AG08395 (cell line): Measurements from ENCODE around the gene PTPRU.
A peak's percentile ranks its signal among the peaks of the same experiment; 100 is the strongest.

ENCODE experiments used
- DNase-seq: peaks from one replicate; pipeline ENCODE4 v3.0.0; 2012; ENCODE audit warnings: mixed read lengths, low spot score

Gene PTPRU

DNA sequence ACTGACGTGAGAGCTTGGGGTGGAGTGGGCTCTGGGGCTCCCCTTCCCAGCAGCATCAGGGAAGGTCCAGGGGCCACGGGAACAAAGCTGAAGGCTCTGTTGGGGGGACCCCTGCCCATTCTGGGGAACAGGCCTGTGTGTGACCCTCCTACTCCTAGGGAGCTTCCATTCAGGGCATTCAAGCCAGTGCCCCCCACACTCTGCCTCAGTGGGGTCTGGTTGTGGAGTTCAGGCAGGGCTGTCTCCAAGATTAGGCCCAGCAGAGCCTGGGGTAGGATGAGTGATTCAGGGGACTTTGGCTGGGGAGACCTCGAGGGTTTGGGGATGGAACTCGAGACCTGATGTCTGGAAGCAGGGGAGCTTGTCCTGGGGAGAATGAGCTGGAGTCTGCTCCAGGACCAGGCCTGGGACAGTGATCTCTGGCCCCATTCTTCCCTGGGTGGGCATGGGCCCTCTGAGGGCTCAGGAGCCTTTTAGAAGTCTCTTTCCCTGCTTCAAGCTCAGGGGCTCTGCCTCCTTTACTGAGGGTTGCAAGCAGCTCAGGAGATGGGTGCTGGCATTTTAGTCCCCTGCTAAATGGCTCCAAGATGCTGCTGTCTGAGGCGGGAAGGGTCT lies 81.7 kb downstream of the PTPRU start:
- no peak for DNase-seq

DNA sequence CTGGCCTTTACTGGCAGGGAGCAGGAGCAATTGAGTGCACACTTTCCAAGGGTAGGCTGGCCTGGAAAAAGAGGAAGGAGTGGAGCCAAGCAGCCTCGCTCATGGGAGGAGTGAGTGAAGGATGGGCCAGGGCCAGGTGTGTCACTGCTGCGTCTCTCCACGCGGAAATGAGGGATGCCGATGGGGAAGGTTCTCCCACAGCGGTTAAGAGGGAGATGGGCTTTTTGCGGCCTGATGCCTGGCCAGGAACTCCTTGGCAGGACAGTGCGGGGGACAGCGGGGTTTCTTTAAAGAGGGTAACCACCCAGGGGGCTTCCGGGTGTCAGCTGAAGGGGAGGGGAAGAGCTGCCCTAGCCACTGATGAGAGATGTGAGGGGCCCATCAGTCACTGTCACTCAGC lies 82.4 kb downstream of the PTPRU start:
- DNase-seq, result no peak

DNA sequence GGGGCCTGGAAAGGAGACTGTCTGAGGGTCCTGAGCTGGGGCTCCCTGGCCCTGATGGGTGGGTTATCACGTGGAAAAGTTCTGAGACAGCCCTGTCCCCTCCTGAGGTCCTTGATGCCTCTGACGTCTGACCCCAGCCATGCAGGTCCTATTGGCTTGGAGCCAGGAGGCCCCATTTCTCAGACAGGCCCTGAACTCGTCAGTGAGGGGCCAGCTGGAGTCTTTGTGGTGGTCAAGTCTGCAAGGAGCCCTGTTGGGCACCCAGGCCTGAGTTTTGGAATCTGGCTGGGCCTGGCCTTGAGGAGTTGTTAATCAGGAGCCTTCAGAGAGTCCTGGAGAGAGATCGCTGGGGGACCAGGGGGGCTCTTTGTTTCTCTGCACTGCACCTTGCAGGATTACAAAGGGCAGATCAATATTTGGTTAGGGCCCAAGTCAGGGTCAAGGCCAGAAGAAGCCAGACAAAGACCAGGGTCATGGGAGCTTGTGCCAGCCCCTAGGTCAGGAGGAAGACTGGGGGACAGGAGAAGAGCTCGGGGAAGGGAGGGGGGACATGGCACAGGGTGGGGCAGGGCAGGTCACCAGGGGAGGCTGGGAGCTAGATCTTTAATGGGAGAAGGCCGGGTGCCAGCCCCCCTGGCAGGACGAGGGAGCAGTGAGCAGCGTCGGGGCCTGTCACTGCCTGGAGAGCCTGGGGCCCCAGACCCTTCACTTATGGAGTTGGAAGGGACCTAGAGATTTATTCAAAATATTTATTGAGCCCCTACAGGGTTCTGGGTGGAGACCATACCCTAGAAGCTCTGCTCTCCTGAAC lies 83.2 kb downstream of the PTPRU start:
- no peak for DNase-seq

DNA sequence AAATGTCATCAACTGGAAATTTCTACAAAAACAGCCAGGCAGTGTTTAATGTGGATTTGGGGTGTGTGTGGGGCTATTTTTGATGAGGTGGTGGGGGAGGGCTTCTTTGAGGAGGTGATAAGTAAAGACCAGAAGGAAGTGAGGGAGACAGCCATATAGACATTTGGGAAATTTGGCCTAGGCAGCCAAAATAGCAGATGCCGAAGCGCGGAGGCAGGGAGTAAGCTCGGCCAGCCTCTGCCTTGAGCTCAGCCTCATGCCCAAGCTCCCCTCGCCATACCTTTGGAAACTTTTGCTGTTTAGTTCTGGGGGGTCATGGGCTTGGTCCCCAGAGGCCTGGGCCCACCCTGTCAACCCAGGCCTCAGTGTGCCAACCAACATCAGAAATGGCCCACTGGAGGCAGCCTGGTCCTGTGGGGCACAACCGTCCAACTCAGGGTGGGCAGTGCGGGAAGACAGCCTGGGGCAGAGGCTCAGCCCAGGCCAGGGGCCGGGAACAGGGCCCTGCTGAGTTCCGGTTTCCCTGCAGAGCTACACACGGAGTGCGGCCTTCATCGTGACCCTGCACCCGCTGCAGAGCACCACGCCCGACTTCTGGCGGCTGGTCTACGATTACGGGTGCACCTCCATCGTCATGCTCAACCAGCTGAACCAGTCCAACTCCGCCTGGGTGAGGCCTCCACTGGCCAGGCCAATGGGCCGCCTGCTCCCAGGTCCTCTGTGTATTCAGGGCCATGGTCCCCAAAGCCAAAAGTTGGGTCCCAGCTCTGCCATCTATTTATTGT lies 84.0 kb downstream of the PTPRU start:
- no peak for DNase-seq

DNA sequence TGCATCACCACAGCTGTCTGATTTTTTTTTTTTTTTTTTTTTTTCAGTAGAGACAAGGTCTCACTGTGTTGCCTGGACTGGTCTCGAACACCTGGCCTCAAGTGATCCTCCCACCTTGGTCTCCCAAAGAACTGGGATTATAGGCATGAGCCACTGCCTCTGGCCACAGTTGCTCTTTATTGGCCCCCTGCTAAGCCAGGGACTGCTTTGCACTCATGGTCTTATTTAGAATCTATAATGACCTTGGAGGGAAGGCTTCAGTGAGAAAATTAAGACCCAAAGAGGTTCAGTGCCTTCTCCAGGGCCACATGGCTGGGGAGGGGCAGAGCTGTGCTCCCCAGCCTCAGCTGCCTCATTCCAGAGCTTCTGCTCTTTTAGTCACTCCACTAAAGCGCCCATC lies 84.9 kb downstream of the PTPRU start:
- DNase-seq, result no peak

DNA sequence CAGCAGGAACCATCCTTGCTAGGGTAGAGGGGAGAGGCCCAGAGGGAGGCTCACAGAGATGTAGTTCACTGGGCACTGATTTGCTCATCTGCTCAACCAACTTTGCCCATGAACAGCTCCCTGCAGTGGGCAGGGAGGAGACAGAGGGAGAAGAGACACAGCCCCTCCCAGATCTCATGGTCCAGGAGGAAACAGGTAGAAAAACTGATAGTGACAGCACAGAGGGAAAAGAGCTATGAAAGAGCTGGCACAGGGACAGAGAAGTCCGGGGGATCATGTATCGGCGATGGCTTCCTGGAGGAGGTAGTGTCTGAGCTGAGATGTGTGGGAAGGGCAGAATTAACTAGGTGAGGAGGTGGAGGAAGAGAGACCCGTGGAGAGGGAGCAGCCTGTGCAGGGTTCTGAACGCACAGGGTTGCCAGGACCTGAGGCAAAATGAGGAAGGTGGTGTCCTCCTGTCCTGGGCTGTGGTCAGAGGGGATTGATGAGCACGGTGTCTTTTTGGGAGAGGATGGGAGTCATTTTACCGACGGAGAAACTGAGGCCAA lies 85.9 kb downstream of the PTPRU start:
- no peak for DNase-seq

DNA sequence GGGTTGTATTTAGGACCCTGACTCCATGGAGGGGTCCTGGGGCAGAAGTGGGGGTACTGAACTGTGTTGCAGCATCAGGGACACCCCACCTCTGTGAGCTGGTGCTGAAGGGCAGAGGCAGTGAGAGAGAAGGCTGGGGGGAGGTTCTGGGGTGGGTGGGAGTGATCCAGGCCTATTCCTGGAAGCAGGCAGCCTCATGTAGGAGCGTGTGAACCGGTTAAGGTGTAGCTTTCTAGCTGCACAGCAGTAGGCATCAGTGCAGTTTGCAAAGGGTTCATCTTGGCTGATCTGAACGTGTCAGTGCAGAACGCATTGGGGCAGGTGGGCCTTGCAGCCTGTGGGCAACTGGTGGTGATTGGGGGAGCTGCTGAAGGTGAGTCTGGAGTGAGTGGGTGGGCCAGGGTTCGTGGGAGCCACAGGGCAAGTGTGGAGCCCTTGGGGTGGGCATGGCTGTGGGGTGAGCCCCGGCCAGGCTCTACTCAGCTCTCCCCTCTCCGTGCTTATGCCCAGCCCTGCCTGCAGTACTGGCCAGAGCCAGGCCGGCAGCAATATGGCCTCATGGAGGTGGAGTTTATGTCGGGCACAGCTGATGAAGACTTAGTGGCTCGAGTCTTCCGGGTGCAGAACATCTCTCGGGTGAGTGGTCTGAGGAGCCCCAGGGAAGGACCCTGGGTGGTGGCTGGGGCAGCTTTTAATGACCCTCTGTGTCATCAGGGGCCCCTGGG lies 86.7 kb downstream of the PTPRU start:
- no peak for DNase-seq

DNA sequence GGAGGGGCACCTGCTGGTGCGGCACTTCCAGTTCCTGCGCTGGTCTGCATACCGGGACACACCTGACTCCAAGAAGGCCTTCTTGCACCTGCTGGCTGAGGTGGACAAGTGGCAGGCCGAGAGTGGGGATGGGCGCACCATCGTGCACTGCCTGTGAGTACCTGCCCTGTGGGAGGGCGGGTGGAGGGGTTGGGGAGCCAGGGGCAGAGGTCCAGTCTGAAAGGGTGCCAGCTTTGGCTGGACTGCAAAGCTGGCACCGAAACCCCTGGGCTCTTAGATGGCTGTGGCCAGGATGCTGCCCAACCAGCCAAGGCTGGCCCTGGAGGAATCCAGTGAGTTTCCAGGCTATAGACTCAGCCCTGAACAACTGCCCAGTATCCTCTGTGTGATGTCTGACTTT lies 87.3 kb downstream of the PTPRU start:
- no peak for DNase-seq

DNA sequence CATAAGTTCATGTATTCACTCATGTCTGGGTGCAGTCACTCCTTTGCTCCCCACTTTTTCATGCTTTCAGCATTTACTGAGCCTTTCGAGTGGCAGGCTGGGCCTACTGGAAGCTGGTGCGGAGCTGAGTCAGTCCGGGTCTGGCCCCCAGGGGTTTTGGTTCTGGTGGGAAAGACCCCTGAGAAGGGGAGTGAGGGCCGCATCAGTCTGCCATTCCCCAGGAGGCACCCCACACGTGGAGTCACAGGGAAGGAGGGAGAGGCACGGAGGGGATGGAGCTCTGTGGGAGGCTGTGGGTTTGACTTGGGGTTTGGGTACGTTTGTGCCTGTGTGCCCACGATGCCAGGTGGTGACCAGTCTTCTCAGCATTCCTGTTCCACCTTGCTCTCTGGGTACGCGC lies 87.9 kb downstream of the PTPRU start:
- no peak for DNase-seq

DNA sequence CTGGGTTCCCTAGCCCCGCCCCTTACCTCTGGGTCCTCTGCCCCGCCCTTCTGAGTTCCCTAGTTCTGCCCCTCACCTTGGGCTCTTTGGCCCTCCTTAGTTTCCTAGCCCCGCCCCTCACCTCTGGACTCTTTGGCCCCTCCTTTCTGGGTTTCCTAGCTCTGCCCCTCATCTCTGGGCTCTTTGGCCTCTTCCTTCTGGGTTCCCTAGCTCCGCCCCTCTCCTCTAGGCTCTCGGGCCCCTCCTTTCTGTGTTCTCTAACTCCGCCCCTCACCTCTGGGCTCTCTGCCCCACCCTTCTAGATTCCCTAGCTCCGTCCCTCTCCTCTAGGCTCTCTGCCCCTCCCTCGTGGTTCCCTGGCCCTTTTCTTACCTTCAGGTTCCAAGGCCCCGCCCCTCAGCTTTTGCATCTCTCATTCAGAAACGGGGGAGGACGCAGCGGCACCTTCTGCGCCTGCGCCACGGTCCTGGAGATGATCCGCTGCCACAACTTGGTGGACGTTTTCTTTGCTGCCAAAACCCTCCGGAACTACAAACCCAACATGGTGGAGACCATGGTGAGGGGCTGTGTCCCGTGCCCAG lies 88.5 kb downstream of the PTPRU start:
- no peak for DNase-seq

DNA sequence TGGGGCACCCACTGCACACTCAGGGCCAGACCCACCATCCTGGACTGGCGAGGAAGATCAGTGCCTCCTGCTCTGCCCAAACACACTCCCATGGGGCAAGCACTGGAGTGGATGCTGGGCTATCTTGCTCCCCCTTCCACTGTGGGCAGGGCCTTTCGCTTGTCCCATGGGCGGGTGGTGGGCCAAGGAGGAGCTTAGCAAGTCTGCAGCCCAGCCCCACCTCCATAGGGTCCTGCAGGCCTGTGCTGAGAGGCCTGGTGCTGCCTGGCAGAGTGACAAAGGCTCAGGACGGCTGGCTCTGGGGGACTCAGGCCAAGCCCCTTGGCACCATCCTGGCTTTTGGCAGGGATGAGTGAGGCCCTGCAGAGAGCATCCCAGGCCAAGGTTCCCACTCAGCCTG lies 89.4 kb downstream of the PTPRU start:
- DNase-seq, result no peak

DNA sequence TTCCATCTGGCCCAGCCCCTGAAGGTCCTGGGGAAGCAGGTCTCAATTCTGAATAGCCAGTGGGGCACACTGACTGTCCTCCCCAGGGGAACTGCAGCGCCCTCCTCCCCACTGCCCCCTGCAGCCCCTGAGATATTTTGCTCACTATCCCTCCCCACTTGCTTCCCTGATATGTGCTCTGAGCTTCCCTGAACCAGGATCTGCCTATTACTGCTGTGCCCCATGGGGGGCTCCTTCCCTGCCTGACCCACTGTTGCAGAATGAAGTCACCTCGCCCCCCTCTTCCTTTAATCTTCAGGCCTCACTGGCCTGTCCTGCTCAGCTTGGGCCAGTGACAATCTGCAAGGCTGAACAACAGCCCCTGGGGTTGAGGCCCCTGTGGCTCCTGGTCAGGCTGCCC lies 89.8 kb downstream of the PTPRU start:
- DNase-seq, result no peak

DNA sequence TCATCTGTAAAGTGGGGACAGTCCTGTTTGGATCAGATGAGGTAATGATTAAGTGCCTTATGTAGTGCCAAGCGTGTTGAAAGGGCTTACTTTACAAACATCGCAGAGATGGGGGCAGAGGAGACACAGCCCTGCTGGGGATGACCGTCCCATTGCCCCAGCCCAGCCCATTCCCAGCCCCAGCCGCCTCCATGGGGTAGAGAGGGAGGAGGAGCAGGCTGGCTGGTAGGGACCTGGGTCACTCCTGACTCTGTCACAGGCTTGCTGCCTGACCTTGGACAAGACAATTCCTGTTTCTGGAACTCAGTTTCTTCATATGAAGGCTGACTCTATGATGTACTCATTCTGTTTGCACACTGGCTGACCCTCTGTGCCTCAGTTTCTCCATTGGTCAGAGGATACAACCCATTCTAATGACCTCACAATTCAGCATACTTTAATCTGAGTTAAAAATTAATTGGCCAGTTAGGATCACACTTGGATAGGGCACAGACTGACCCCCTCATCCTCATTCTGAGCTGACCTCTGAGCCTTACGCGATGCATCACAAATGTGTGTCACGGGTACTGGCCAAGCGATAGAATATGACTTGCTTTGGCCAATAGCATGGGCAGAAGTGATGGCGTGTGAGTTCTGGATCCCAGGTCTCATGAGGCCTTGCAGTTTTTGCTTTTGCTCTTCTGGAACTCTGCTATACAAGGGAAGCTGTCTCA lies 91.1 kb downstream of the PTPRU start:
- no peak for DNase-seq

DNA sequence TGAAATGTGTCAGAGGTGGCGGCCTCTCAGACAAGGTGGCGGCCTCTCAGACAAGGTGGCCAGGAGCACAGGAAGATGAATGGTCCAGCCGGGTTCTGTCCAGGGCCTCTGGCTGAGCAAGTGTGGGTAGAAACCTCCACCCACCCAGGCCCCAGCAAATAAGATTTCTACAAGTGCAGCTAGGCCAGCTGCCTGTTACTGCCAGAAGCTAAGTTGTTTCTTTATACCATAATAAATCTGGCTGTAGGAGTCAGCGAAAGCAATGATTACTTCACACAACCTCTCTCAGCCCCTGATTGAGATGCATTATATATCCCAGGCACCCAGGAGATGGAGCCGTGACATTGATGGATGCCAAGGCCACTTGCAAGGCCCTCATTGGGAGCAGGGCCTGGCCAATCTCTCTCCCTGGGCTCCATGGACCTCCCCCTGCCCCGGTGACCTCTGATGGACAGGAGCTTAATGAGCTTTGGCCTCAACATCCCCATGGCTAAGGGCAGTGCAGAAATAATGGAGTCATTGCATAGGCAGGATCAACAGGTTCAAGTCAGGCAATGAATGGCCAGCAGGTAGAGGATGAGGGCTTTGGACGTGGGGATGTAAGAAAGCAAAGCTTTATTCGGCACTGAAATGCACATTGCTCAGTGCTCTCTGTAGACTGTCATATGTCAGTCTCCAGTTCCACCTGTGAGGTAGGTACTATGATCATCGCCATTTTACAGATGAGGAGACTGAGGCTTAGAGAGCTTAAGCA lies 92.9 kb downstream of the PTPRU start:
- no peak for DNase-seq

DNA sequence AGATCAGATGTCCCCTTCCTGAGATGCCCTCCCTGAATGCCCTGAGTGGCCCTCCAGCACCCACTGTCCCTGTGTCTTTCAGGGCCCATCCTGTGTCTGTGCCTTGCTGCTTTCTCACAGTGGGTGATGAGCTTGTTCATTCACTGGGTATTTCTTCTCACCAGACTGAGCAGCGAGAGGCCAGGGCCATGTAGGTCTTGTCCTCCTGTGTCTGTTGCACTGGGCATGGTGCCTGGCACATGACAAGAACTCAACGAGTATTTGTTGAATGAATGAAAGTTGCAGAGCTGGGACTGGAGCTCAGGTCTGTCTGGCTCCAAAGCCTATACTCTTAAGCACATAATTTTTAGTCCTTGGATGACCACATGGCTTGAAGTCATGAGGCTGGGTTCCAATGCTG lies 93.8 kb downstream of the PTPRU start:
- DNase-seq, result no peak

DNA sequence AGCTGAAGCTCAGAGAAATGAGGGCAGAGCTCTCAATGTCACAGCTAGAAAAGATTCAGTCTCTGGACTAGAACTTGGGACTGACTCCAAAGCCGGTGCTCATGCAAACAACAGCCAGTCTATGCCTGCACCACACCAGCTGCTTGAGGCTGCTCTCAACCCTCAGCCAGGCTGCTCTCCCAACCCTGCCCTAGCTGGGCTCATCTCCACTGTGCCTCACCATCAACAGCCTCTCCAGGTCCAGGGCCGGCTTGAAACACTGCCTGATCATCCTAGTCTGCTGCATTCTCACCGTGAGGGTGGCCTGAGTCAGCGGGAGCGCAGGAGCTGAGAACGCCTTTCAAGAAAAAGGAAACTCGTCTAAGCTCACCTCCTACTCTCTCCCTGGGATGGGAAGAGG lies 94.5 kb downstream of the PTPRU start:
- DNase-seq, result no peak

DNA sequence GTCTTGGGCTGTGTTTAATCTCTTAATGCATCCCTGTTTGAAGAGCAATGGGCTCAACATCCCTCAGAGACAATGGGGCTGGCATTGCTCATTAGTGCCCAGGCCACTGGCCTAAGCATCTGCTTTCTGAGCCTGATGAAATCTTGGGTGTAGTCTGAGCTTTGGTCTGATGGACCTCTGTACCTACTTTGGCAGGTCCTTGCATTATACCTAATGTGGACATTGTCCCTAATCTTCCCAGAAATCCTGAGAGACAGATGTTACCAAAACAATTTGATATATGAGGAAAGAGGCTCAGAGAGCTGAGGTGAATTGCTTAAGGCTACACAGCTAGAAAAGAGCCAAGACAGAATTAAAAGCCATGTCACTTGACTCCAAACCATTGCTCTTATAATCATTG lies 95.0 kb downstream of the PTPRU start:
- no peak for DNase-seq

DNA sequence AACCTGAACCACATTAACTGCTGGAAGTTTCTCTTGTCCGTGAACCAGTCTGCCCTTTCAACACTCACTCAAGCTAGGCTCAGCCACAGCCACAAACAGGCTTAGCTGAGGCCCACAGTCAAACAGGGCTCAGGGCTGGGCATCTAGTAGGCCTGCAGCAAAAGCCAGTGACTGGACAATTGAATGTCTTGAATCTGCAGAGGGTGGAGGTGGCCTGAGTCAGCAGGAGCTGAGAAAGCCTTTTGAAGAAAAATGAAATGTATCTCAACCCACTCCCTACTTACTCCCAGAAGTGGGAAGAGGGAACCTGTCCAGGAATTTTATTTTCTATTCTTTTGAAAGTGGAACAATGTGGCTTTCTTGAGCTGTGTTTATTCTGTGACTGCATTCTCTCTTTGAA lies 95.4 kb downstream of the PTPRU start:
- DNase-seq, result no peak

DNA sequence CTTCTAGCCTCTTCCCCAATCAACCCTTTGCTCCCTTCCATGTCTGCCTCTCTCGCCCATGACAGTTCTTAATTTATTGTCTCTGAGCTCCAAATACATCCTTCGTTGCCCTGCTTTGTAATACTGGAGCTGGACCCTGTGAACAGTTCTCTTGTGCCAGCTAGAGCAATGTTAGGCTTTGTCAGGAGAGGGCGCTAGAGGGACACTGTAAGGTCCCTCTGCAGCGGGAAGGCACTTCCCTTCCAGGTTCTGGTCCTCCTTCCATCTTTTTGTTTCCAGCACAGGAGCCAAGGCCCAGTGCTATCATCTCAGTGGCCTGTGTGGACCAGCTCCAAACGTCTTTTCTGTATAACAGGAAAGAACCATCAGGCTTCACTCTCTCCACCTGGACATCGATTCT lies 95.9 kb downstream of the PTPRU start:
- peak; percentile 17 for DNase-seq

DNA sequence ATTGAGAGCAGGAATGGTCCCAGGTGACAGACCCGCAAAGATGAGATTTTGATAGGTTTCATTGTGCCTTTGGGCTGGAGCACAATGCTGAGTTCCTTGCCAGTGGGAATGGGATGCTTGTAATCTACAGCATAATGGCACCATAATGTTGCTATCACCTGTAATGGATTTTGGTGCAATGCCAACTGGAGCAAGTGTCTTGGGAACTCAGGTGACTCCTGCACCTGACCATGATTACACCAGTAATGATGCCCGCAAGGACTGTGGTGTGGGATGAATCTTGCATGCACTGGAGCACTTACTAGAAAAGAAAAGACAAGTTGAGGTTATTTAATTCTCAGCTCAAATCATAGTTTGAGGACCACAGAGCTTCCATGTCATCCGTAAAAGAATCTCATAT lies 96.7 kb downstream of the PTPRU start:
- DNase-seq, result no peak
